Adrenal gland (tissue), 5 donors: ENCODE measurements around the gene SLC19A1.

ENCODE experiments used
- CTCF ChIP-seq, 6 experiments: fragments of 450-650 bp in 4 of 6; fragments of 200-600 bp in 2 of 6; sonication (generic) in 1 of 6; IDR thresholded peaks; 1 replicate in 5 of 6; 2 replicates in 1 of 6; pipeline versions ENCODE4 v1.5.1 to v1.8.0; 2016 to 2021; ENCODE audit warnings: antibody characterized with exemption in 6 of 6, mild to moderate bottlenecking in 2 of 6, moderate library complexity in 1 of 6
- POLR2A ChIP-seq, 2 donors: fragments of 450-650 bp; IDR thresholded peaks; one replicate each; pipeline ENCODE4 v1.6.1; 2017; ENCODE audit warnings: antibody characterized with exemption in 2 of 2, mild to moderate bottlenecking in 2 of 2, moderate library complexity in 1 of 2
- donor health status: DM: no; HTN: no; CAD: no.

GRCh38 chr21:45578811-45579381 is 36.7 kb upstream of the SLC19A1 start:
- TF ChIP-seq POLR2A (IDR thresholded peaks at IDR 0.05) (no peak), CTCF (IDR thresholded peaks at IDR 0.05) (no peak)
